ENCODE measurements around the gene ZNF726. TPM values are rescaled to one million over a fixed set of nuclear protein-coding genes. Genes with fewer than 3 reads are reported as not detected.

Gene ZNF726
- total RNA-seq, 1 experiment from 2014 or later: not detected

GRCh38 chr19:23913931-23914330 lies 755 bp upstream of the ZNF726 start:
- H3K27ac ChIP-seq (ENCODE audit: low read depth, low read length): no peak overlapping the region
- peaks cover 0 to 27% of the 10 kb centered on the region in 2 experiments; a peak in 2 of 4 replicates for H3K9me3 ChIP-seq (ENCODE audit: control insufficient read depth in 1 of 2, insufficient read depth in 1 of 2, low read depth in 1 of 2, low read length in 2 of 2)
- CTCF ChIA-PET: no interaction called here
- no peaks in the 10 kb centered on the region for H3K4me1 ChIP-seq (ENCODE audit: control insufficient read depth in 1 of 2, insufficient read depth in 2 of 2, low read length in 2 of 2)
- no peaks in the 10 kb centered on the region for H3K9me2 ChIP-seq (ENCODE audit: insufficient read depth)
- no peaks in the 10 kb centered on the region for H4K20me1 ChIP-seq (ENCODE audit: insufficient read depth)
- no peak for ATAC-seq
- POLR2A ChIA-PET: no interaction called here
- no peak overlapping the region for H3K4me2 ChIP-seq (ENCODE audit: low read length)
- RAD21 ChIA-PET (ENCODE audit: low non-redundant PET in 1 of 2, low total read pairs in 2 of 2, uncharacterized antibody in 2 of 2, unreplicated experiment in 2 of 2): no interaction called here
- no peak overlapping the region for H3K4me3 ChIP-seq (replicated peaks in 1 of 2; ENCODE audit: low read depth in 1 of 2, low read length in 2 of 2)
- H2AFZ ChIP-seq (ENCODE audit: low read depth, low read length, poor library complexity, severe bottlenecking): no peak overlapping the region
- H3K36me3 ChIP-seq (ENCODE audit: control insufficient read depth in 1 of 2, insufficient read depth in 2 of 2, low read length in 2 of 2): no peaks in the 10 kb centered on the region
- no peak for DNase-seq (ENCODE audit: low read depth, low spot score)
- H3K27me3 ChIP-seq (ENCODE audit: insufficient read depth, low read length): no peaks in the 10 kb centered on the region
- TF ChIP-seq SRF (IDR thresholded peaks at IDR 0.05; ENCODE audit: low read depth): no peak
- TF ChIP-seq ZFX (IDR thresholded peaks at IDR 0.05): no peak
- no peak for TF ChIP-seq SIN3A (IDR thresholded peaks at IDR 0.05; ENCODE audit: low read depth)
- TF ChIP-seq POLR2AphosphoS5 (IDR thresholded peaks at IDR 0.05; ENCODE audit: low read depth, low read length): no peak
- TF ChIP-seq FOSL1 (IDR thresholded peaks at IDR 0.05; ENCODE audit: low read depth): no peak
- no peak for TF ChIP-seq EZH2phosphoT487 (IDR thresholded peaks at IDR 0.05; ENCODE audit: borderline replicate concordance)
- TF ChIP-seq SP1 (IDR thresholded peaks at IDR 0.05; ENCODE audit: low read depth): no peak
- H3K79me2 ChIP-seq (ENCODE audit: insufficient read depth, low read length): no peaks in the 10 kb centered on the region
- intact Hi-C loops (cut with micrococcal nuclease): no loop called here
- no TSS peak for BruUV-seq (replicated peaks)
- H3K9ac ChIP-seq (ENCODE audit: low read length): no peak overlapping the region

- RAD21 ChIA-PET (ENCODE audit: low non-redundant PET in 1 of 2, low total read pairs in 2 of 2, uncharacterized antibody in 2 of 2, unreplicated experiment in 2 of 2): no interaction called here
- TF ChIP-seq MAX (IDR thresholded peaks at IDR 0.05) (no peak), SIN3A (IDR thresholded peaks at IDR 0.05; ENCODE audit: low read depth) (no peak), CTCF (IDR thresholded peaks at IDR 0.05 in 2 of 3, conservative IDR thresholded peaks at IDR 0.05 in 1 of 3; ENCODE audit: borderline replicate concordance in 1 of 3, insufficient read depth in 1 of 3, low read depth in 2 of 3, low read length in 2 of 3) (no peak), TCF7L2 (IDR thresholded peaks at IDR 0.05; ENCODE audit: borderline replicate concordance, extremely low read depth, insufficient read depth, insufficient read length) (no peak), ZBTB33 (IDR thresholded peaks at IDR 0.05; ENCODE audit: extremely low read depth, insufficient replicate concordance, low read length) (no peak)
- intact Hi-C loops (cut with micrococcal nuclease): no loop called here
- DNase-seq (ENCODE audit: low read depth, low spot score) (no peak), ATAC-seq (no peak)
- Histone ChIP-seq H3K36me3 (ENCODE audit: control insufficient read depth in 1 of 2, insufficient read depth in 2 of 2, low read length in 2 of 2) (no peaks in the 10 kb centered on the region), H3K4me3 (replicated peaks in 1 of 2; ENCODE audit: low read depth in 1 of 2, low read length in 2 of 2) (no peak overlapping the region), H4K20me1 (ENCODE audit: insufficient read depth) (no peaks in the 10 kb centered on the region), H3K9ac (ENCODE audit: low read length) (no peak overlapping the region), H3K9me3 (ENCODE audit: control insufficient read depth in 1 of 2, insufficient read depth in 1 of 2, low read depth in 1 of 2, low read length in 2 of 2) (peaks cover 0 to 22% of the 10 kb centered on the region in 2 experiments; a peak in 3 of 4 replicates), H3K4me1 (ENCODE audit: control insufficient read depth in 1 of 2, insufficient read depth in 2 of 2, low read length in 2 of 2) (no peaks in the 10 kb centered on the region), H3K9me2 (ENCODE audit: insufficient read depth) (no peaks in the 10 kb centered on the region), H3K27ac (ENCODE audit: low read depth, low read length) (no peak overlapping the region), H3K4me2 (ENCODE audit: low read length) (no peak overlapping the region), H3K79me2 (ENCODE audit: insufficient read depth, low read length) (no peaks in the 10 kb centered on the region), H2AFZ (ENCODE audit: low read depth, low read length, poor library complexity, severe bottlenecking) (no peak overlapping the region), H3K27me3 (ENCODE audit: insufficient read depth, low read length) (no peaks in the 10 kb centered on the region)
- POLR2A ChIA-PET: no interaction called here
- no TSS peak for BruUV-seq (replicated peaks)
- CTCF ChIA-PET: no interaction called here
Observed at GRCh38 chr19:23916991-23917390, 2.3 kb downstream of the ZNF726 start.

Data from HCT116 (cell line).